ENCODE data around the gene XRCC1. TPM values are rescaled to one million over a fixed set of nuclear protein-coding genes. Genes with fewer than 3 reads are reported as not detected.

The XRCC1 gene
- total RNA-seq, 1 experiment from 2014 or later: 38.0 TPM

- Histone ChIP-seq H3K9me3 (ENCODE audit: control insufficient read depth, low read depth, low read length) (no peaks in the 10 kb centered on the region), H2BK15ac (ENCODE audit: low read depth, low read length) (no peak overlapping the region), H4K8ac (replicated peaks; ENCODE audit: insufficient read length, low read depth, low read length) (no peak overlapping the region), H2BK5ac (ENCODE audit: insufficient read length, low read length) (no peak overlapping the region), H2AFZ (ENCODE audit: low read length) (no peak overlapping the region), H3K4me2 (ENCODE audit: insufficient read depth, insufficient read length, low read length) (no peak overlapping the region), H3K9ac (ENCODE audit: extremely low read depth, insufficient read length, low read length) (no peak overlapping the region), H2AK5ac (ENCODE audit: insufficient read length, low read length) (no peak overlapping the region), H3K79me1 (ENCODE audit: insufficient read depth, low read depth, low read length, poor library complexity, severe bottlenecking) (no peaks in the 10 kb centered on the region), H3K23ac (ENCODE audit: insufficient read length, low read depth, low read length) (no peak overlapping the region), H3K23me2 (ENCODE audit: insufficient read length, low read depth, low read length, poor library complexity, severe bottlenecking) (no peaks in the 10 kb centered on the region), H3T11ph (ENCODE audit: low read length) (no peak overlapping the region), H3K27me3 (ENCODE audit: insufficient read depth, low read length) (no peaks in the 10 kb centered on the region), H4K5ac (ENCODE audit: insufficient read length, low read depth, low read length) (no peak overlapping the region), H3K4ac (ENCODE audit: low read depth, low read length) (no peak overlapping the region), H3K56ac (ENCODE audit: insufficient read length, low read depth, low read length) (no peak overlapping the region), H3K4me1 (ENCODE audit: insufficient read depth, low read length) (no peaks in the 10 kb centered on the region), H2BK12ac (ENCODE audit: insufficient read length, low read depth, low read length) (no peak overlapping the region), H3K27ac (ENCODE audit: insufficient read length, low read depth, low read length) (no peak overlapping the region), H4K91ac (ENCODE audit: insufficient read length, low read depth, low read length) (no peak overlapping the region), H3K14ac (ENCODE audit: insufficient read depth, low read length) (no peak overlapping the region), H3K18ac (ENCODE audit: insufficient read length, low read depth, low read length) (no peak overlapping the region), H4K20me1 (ENCODE audit: control insufficient read depth, insufficient read depth, insufficient read length) (no peaks in the 10 kb centered on the region), H3K79me2 (ENCODE audit: insufficient read depth, low read length) (no peaks in the 10 kb centered on the region), H2BK20ac (ENCODE audit: low read depth, low read length, poor library complexity, severe bottlenecking) (no peak overlapping the region), H2BK120ac (ENCODE audit: low read depth, low read length, poor library complexity, severe bottlenecking) (no peak overlapping the region)
- H3K4me3 Mint-ChIP-seq: no peak overlapping the region
- H3K36me3 Mint-ChIP-seq (ENCODE audit: insufficient read depth in 1 of 3, low read depth in 3 of 3): peaks cover 6 to 35% (median 23%) of the 10 kb centered on the region in 3 experiments; a peak in 6 of 7 replicates
- H3K4me1 Mint-ChIP-seq: no peaks in the 10 kb centered on the region
- no peak for TF ChIP-seq CTCF (conservative IDR thresholded peaks at IDR 0.05)
- no peaks in the 10 kb centered on the region; the same call in 1 of the 2 replicates for H3K27me3 Mint-ChIP-seq (ENCODE audit: low read depth)
- DNase-seq: no peak
- H3K27ac Mint-ChIP-seq: peak overlapping the region in 2 of 3 experiments; percentile 5 to 74; a peak in 4 of 7 replicates
- WGBS (ENCODE audit: extremely low coverage, insufficient read length, low lambda C conversion rate): no CpG with 5 or more reads among the region's 12 CpGs
- no peaks in the 10 kb centered on the region for H3K9me3 Mint-ChIP-seq
These were observed 14.0 kb downstream of the XRCC1 start for GRCh38 chr19:43561139-43561970.

All from H9 (cell line).